Fibroblast of lung (primary cell): ENCODE data around the gene SPAG9. TPM values are rescaled to one million over a fixed set of nuclear protein-coding genes. Genes with fewer than 3 reads are reported as not detected.

Experiments used
- DNase-seq, 2 donors: peaks; one replicate each; pipeline versions ENCODE4 v3.0.0 to v3.0.0-alpha.2; 2010; ENCODE audit warnings: low read depth in 2 of 2
- H2AFZ ChIP-seq: 2 replicates; pipeline ENCODE4 v1.5.1; 2012; ENCODE audit warnings: low read length, control low read depth, inconsistent platforms
- H3K27ac ChIP-seq: 2 replicates; pipeline ENCODE4 v1.5.1; 2011; ENCODE audit warnings: low read length, control low read depth; ENCODE audit not compliant: insufficient read depth
- H3K27me3 ChIP-seq: 2 replicates; pipeline ENCODE4 v1.5.1; 2011; ENCODE audit warnings: mild to moderate bottlenecking, low read length; ENCODE audit not compliant: control insufficient read depth, insufficient read depth
- H3K36me3 ChIP-seq: 2 replicates; pipeline ENCODE4 v1.5.1; 2011; ENCODE audit warnings: low read length; ENCODE audit not compliant: control insufficient read depth, insufficient read depth
- H3K4me1 ChIP-seq: 2 replicates; pipeline ENCODE4 v1.5.1; 2011; ENCODE audit warnings: low read length; ENCODE audit not compliant: control insufficient read depth, insufficient read depth; ENCODE audit errors: extremely low read depth
- H3K4me2 ChIP-seq: 2 replicates; pipeline ENCODE4 v1.5.1; 2011; ENCODE audit warnings: low read length, control low read depth; ENCODE audit not compliant: insufficient read depth; ENCODE audit errors: extremely low read depth
- H3K4me3 ChIP-seq, 4 experiments: fragments of 200-600 bp in 1 of 4; sonication (generic) in 1 of 4; replicated peaks in 1 of 4; 2 replicates each; pipeline ENCODE4 v1.5.1; 2011 to 2016; ENCODE audit warnings: low read length in 4 of 4, low read depth in 3 of 4, mild to moderate bottlenecking in 3 of 4, control low read depth in 2 of 4, inconsistent platforms in 1 of 4, mixed read lengths in 1 of 4; ENCODE audit not compliant: insufficient read depth in 1 of 4; ENCODE audit errors: control extremely low read depth in 1 of 4
- H3K79me2 ChIP-seq: 2 replicates; pipeline ENCODE4 v1.5.1; 2012; ENCODE audit warnings: mild to moderate bottlenecking, low read length, inconsistent platforms; ENCODE audit not compliant: control insufficient read depth, insufficient read depth
- H3K9ac ChIP-seq: 2 replicates; pipeline ENCODE4 v1.5.1; 2011; ENCODE audit warnings: mild to moderate bottlenecking, low read length, control low read depth; ENCODE audit not compliant: insufficient read depth
- H3K9me3 ChIP-seq: 2 replicates; pipeline ENCODE4 v1.5.1; 2012; ENCODE audit warnings: low read depth, low read length; ENCODE audit not compliant: control insufficient read depth, insufficient read depth
- H4K20me1 ChIP-seq: 2 replicates; pipeline ENCODE4 v1.5.1; 2011; ENCODE audit warnings: low read length; ENCODE audit not compliant: control insufficient read depth, insufficient read depth; ENCODE audit errors: extremely low read depth
- EZH2 ChIP-seq: IDR thresholded peaks from 2 replicates; pipeline ENCODE4 v1.5.1; 2012; ENCODE audit warnings: low read length, control low read depth, mild to moderate bottlenecking; ENCODE audit errors: missing control alignments
- polyA plus RNA-seq, 2 donors: library from polyadenylated mRNA; depleted of rRNA in 1 of 2; stranded (reverse) in 1 of 2; unstranded in 1 of 2; fragments of >200 nt; gene quantifications; 2 replicates each; pipeline ENCODE4 v1.2.1, GENCODE V29; 2011 to 2012; ENCODE audit warnings: missing spikeins in 1 of 2
- total RNA-seq: library from RNA; depleted of rRNA; stranded (reverse); fragments of >200 nt; gene quantifications from 2 replicates; pipeline ENCODE4 v1.2.1, GENCODE V29; 2014
- TF ChIP-seq, protein P1 (sequence below), 2 donors: IDR thresholded peaks in 1 of 2; conservative IDR thresholded peaks in 1 of 2; 1 replicate in 1 of 2; 2 replicates in 1 of 2; pipeline ENCODE4 v1.5.1; 2011 to 2012; ENCODE audit warnings: low read length in 2 of 2, control low read depth in 1 of 2, inconsistent platforms in 1 of 2, low read depth in 1 of 2, mild to moderate bottlenecking in 1 of 2

The SPAG9 gene
- total and polyA plus RNA-seq, 2 donors (not counting 1 experiment from before 2014, with no cell fraction given) = 49.8 to 126 TPM

DNA sequence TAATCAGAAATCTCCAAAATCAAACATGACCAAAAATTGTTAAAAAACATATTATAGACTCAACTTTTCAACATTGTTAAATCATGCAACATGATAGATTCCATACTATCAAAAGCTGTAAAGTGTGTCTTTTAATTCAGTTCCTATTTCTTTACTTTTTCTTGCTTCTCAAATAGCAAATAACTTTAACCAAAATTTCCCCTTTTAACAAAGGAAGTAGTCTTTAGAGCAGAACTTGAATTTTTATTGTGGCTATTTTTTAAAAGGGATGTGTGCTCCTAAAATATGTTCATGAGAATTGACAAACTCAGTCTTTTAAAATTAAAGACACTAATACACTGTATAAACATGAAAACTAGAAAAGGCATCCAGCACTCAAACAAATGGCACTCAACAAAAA, 49.1 kb downstream of the SPAG9 start:
- no peak for TF ChIP-seq EZH2
- TF ChIP-seq, protein P1, sequence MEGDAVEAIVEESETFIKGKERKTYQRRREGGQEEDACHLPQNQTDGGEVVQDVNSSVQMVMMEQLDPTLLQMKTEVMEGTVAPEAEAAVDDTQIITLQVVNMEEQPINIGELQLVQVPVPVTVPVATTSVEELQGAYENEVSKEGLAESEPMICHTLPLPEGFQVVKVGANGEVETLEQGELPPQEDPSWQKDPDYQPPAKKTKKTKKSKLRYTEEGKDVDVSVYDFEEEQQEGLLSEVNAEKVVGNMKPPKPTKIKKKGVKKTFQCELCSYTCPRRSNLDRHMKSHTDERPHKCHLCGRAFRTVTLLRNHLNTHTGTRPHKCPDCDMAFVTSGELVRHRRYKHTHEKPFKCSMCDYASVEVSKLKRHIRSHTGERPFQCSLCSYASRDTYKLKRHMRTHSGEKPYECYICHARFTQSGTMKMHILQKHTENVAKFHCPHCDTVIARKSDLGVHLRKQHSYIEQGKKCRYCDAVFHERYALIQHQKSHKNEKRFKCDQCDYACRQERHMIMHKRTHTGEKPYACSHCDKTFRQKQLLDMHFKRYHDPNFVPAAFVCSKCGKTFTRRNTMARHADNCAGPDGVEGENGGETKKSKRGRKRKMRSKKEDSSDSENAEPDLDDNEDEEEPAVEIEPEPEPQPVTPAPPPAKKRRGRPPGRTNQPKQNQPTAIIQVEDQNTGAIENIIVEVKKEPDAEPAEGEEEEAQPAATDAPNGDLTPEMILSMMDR (conservative IDR thresholded peaks at IDR 0.05 in 1 of 2, IDR thresholded peaks at IDR 0.05 in 1 of 2; ENCODE audit: low read depth in 1 of 2, low read length in 2 of 2) = no peak
- no peak overlapping the region for H3K4me2 ChIP-seq
- no peaks in the 10 kb centered on the region for H3K4me1 ChIP-seq
- H3K36me3 ChIP-seq = no peaks in the 10 kb centered on the region
- H3K79me2 ChIP-seq = peaks cover 6% of the 10 kb centered on the region
- H3K9ac ChIP-seq = no peak overlapping the region
- H2AFZ ChIP-seq = no peak overlapping the region
- no peaks in the 10 kb centered on the region for H3K9me3 ChIP-seq
- H3K4me3 ChIP-seq = no peak overlapping the region
- H4K20me1 ChIP-seq = no peaks in the 10 kb centered on the region
- DNase-seq = no peak
- H3K27me3 ChIP-seq = no peaks in the 10 kb centered on the region
- H3K27ac ChIP-seq = no peak overlapping the region

DNA sequence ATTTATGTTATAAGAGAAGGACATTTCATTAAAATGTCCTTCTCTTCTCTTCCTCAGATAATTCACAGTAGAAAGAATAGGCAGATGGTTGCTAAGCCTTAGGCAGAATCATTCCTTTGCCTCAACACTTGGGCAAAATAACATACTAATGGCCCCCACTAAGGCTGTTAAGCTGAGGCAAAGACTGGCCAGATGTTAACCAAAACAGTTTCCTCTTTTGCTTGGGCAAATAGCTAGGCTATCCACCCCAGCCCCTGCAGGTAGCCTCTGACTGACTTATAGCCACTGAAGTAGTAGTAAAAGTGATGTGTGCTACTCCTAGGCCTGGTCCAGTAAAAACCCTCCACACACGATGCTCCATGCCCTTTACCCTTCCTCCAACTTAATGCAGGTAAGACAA, 55.2 kb downstream of the SPAG9 start:
- no peak overlapping the region for H3K4me3 ChIP-seq
- no peaks in the 10 kb centered on the region for H3K36me3 ChIP-seq
- H3K4me1 ChIP-seq = no peaks in the 10 kb centered on the region
- no peaks in the 10 kb centered on the region for H3K27me3 ChIP-seq
- TF ChIP-seq, protein P1 (conservative IDR thresholded peaks at IDR 0.05 in 1 of 2, IDR thresholded peaks at IDR 0.05 in 1 of 2; ENCODE audit: low read depth in 1 of 2, low read length in 2 of 2) = no peak
- TF ChIP-seq EZH2 = no peak
- H3K79me2 ChIP-seq = peaks cover 12% of the 10 kb centered on the region
- H2AFZ ChIP-seq = no peak overlapping the region
- H3K4me2 ChIP-seq = no peak overlapping the region
- no peaks in the 10 kb centered on the region for H4K20me1 ChIP-seq
- H3K9ac ChIP-seq = no peak overlapping the region
- H3K9me3 ChIP-seq = no peaks in the 10 kb centered on the region
- DNase-seq = no peak
- H3K27ac ChIP-seq = no peak overlapping the region

DNA sequence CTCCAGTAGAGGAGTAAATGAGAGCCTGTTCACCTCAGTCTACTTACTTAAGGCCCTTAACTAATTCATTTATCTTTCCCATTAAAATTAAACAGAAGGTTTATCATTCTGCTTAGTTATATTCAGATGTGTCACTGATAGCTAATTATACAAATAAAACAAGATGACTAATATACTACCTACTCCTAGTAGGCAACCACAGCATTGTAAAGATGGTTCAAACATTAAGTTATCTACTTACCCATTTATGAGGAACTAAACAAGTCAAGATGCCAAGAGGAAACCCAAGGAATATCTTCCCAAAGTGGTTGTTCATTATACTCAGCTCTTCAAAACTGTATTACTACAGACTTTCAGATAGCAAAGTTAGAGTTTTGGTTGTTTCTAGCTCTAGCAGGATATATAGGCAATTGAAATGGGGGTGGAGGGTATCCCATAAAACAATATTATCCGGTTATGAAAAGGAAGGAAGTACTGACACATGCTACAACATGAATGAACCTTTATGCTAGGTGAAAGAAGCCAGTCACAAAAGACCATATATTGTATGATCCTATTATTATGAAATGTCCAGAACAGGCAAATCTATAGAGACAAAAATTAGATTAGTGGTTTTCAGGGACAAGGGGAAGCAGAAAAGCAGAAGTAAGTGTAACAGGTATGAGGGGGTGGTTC, 56.5 kb downstream of the SPAG9 start:
- no peaks in the 10 kb centered on the region for H3K4me1 ChIP-seq
- no peaks in the 10 kb centered on the region for H3K27me3 ChIP-seq
- no peak overlapping the region for H3K4me2 ChIP-seq
- peak in 1 of 2 donors; percentile 73 for DNase-seq
- TF ChIP-seq, protein P1 (conservative IDR thresholded peaks at IDR 0.05 in 1 of 2, IDR thresholded peaks at IDR 0.05 in 1 of 2; ENCODE audit: low read depth in 1 of 2, low read length in 2 of 2) = no peak
- TF ChIP-seq EZH2 = no peak
- H4K20me1 ChIP-seq = no peaks in the 10 kb centered on the region
- no peak overlapping the region for H3K27ac ChIP-seq
- H3K36me3 ChIP-seq = no peaks in the 10 kb centered on the region
- no peak overlapping the region for H3K4me3 ChIP-seq
- no peaks in the 10 kb centered on the region for H3K9me3 ChIP-seq
- peaks cover 15% of the 10 kb centered on the region for H3K79me2 ChIP-seq
- no peak overlapping the region for H3K9ac ChIP-seq
- H2AFZ ChIP-seq = no peak overlapping the region
